COLO829 (cell line): ENCODE measurements around the gene RIC8B.

Source experiments
- DNase-seq: peaks from one replicate; pipeline ENCODE4 v3.0.0; 2012; ENCODE audit warnings: low spot score

The RIC8B gene

DNA sequence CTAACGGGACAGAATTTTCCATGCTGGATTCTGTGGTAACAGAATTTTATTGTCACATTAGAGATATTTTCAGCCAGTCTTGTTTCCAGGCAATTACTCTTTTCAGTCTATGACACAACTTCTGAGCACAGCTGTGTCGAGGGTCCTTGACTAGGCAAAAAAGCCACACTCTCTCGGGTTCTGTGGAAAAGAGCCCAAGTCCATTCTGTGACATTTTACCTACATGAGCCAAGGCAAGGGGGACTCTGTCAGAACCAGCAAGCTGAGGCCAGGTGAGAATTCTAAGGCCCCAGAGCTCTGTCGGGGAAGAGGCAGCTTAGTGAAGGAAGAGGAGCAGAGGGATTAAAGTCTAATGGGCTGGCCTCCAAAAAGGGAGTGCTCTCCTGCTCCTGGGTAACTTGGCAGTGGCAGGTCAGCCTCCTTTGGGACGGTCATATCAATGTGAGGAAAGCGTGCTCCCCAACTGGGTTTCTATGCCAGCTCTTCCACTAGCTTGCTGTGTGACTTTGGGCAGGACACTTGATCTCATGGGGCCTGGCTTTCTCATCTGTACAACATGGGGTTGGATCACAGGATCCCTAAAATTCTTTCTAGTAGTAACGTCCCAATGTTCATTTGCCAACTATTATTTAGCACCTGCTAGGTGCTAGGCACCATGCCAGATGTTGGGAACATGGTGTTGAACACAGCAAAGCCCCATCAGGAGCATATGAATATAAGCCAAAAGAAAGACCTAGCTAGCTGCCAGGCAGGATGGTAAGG is 16.0 kb upstream of the RIC8B start:
- DNase-seq = no peak

DNA sequence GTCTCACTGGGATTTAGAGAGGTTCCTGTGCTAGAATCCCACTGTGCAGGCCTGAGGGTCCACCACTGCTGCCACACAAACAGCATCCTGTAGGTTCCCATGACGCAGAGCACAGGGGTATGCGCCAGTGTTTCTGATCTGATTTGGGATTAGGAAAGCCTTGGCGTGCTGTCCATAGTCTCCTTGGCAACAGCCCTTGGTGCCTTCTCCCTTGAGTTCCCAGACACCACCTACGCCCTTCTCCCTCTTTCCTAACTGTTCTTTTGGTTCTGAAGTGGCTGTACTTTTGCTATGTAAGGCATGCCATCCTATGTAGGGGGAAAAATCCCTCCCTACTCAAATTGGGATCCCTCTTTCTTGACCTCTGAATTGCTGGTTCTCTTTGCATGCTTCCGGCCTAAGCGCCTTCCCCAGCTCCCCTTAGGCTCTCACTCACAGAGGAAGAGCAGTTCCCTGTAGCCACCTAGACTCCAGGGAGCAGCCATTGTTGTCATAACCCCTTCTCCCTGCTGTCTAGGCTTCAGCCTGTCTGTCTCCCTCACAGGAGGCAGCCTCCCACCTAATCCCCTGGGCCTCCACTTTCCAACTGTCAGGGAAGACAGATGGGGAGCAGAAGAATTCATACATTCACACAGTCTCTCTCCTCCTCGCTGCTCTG is 14.8 kb upstream of the RIC8B start:
- DNase-seq = peak; percentile 72

DNA sequence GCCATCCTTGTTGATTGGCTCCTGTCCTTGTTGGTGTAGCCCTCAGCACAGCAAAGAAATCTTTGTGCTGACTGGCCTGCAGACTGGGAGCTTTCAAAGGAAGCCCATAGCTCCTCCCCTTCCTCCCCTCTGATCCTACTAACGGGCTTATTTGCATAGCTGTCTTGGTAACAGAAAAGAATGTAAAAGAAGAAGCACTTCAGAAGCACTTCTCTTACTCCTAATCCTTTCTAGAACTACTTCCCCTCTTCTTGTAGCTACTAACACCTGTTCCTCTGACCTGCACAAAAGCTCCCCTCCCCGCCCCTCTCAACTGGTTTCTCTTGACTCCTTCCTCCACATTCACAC is 14.3 kb upstream of the RIC8B start:
- DNase-seq = no peak

DNA sequence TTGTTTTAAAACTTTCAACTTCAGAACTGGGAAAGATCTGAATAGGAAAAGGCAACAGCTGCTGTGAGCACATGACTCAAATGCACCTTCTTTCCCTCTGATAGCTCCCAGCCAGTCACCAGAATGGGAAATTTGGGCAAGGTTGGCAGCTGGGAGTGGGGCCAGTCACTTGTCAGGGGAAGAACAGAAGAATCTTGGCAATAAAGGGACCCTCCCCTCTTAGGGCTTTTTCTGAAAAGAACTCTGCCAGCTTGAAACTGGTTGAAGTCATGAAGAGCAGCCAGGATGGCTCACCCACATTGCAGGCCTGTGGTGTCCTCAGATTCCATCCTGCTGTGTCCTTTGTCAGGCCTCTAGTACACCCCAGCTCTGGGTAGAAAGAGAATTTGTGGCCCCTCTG is 10.3 kb upstream of the RIC8B start:
- DNase-seq = no peak

DNA sequence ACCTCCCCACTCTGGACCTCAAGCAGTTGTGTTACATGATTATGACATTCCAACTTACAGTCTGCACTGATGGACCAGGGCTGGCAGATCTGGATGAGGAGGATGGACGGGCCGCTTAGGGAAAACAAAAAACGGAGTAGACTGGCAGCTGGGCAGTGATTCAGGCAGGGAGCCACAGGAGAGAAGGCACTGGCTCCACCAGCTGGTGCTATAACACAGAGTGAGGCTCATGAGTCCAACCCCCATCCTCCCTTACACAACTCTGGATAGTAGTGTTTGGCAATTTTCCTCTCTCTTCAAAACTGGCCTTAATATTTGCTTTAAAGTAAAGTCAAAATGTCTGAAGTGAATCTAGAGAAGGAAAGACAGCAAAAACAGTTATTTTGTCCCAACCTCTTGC is 9.7 kb upstream of the RIC8B start:
- DNase-seq = no peak

DNA sequence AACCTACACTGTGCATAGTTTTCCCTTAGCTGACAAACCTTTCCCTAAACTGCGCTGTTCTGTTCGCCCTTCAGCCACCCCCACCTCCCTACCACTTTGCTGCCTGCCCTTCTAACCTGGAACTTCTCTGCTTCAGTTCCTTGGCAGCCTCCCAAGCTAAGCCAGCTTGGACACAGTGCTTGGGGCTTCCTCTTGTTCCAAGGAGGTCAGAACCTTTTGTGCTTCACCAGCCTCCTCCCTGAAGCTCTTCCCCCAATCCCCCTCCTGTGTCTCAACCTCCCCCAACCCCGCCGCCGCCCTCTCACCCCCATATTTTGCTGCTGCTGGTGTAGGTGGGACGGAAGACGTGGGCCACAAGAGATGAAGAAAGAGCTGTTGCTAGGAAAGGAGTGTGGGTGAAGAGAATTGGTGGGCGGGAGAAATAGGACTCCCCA is 8.1 kb upstream of the RIC8B start:
- no peak for DNase-seq

DNA sequence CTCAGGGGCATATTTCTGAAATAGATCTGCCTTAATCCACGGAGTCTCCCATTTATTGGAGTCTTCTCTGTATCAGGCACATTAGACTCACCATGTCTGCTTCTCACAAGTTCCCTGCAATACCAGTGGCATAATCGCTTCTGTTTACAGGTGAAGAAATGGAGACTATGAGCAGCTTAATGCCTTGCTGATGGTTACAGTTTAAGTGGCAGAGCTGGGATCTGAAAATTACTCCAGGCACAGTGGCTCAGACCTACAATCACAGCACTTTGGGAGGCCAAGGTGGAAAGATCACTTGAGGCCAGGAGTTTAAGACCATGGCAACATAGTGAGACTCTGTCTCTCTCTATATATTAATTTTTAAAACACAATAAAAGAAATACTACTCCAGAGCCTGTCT is 7.3 kb upstream of the RIC8B start:
- no peak for DNase-seq

DNA sequence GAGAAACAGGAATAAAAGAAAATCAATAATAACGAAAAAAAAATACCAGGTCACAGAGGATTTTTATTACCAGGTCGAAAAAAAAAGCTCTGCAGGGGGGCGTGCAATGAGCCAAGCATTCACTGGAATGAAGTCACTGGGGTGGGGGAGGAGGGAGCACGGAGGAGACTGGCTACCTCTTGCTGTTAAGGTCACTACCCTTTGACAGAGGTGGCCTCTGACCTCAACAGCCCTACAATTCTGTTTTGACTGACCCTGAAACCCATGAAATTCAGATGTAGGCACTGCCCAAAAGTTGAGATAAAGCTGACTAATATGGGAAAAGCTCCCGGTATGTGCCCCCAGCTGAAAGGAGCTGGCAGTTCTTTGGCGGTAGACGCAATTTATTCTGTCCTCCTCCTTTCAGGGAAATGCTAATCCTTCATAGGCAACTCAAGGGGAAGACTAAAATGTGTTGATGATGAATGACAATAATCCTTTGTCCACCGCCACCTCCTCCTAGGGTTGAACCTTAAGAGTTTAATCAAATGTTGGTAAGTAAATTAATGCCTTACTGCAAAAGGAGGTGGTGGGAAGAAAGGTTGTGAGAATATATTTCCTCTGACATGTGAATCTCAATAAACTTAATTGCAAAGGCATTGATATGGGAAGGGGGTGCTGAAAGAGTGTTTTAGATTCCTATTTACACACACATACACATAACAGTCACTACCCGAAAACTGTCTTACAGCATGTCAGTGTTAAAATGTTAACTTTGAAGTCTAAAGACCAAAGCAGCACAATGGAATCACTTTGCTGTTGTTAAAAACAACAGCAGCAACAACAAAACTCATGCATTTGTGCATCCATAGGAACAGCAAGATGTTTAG is 6.3 kb upstream of the RIC8B start:
- DNase-seq = no peak

DNA sequence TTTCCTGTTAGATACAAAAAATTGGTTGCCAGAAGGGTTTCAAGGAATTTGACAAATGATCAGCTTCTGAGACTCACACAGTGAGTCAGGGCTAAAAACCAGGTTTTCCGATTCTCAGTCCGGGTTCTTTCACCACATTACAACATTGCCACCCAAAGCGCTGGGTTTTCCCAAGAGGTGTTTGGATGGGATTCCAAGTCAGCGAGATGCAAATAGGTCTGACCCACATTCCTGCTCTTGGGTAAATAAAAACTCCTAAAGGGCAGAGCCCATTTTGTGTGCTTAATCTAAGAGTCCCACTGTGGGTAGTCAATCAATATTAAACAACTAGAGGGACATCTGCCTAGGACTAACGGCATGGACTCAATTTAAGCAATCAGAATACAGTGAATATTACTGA is 5.4 kb upstream of the RIC8B start:
- DNase-seq = no peak

DNA sequence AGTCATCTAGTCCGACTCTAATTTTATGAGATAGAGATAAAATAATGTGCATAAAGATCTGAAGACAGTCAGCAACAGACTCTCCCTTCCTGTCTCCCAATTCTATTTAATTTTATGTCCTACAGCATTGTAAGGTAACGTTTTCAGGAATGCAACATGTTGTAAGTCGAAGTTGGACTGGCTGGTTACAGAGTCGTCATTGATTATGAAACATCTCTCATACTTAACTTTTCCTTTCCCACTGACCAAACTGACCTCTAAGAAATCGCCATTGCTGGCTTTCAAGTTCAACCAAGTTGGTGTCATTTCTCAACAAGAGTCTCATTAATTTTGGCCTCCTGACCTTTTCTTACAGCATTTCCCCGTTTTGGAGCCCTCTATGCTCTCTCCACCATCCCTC is 4.9 kb upstream of the RIC8B start:
- DNase-seq = no peak

DNA sequence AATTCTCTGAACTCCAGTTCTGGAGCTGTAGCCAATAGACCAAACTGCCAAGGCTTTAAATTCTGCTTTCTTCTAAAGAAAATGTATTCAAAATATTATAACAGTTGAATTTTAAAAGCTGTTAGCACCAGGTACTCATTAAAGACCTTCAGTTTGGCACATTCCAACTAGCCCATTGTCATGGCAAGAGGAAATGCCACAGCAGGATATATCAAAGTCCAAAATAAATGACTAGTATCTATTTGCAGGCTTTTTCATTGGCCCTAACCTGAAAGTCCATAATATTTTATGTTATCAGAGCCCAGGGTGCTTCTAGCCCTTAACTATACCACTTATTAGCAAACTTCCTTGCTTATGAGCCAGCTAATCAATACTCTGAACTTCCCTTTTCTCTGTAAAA is 3.1 kb upstream of the RIC8B start:
- DNase-seq = no peak

DNA sequence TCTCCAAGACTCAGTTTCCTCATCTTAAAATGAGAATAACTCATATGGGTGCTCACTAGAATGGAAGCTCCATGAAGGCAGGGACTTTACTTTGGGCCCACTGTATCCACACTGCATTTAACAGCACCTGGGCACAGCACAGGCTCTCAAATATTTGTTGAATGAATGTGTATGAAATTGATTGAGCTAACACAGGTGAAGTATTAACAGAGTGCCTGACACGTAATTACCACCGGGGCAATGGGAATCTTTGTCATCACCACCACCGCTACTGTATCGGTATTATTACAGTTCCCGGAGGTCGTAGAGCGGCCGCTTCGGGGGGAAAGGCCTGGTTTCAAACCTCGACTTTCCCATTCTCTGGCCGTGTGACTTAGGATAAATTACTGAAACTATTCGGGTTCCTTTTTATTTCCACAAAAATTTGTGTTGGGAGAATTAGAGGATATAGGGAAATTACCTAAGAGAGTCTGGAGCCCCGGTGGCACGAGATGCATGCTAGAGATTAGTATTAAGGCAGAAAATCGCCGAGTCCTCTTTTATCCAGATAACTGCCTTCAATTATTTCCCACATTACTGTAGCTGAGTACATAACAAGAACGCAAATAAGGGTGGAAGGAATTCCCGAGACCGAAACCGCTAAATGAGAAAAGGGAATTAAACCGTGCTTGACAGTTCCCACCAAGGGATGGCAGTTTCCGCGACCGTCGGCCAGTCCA is 1.0 kb upstream of the RIC8B start:
- no peak for DNase-seq

DNA sequence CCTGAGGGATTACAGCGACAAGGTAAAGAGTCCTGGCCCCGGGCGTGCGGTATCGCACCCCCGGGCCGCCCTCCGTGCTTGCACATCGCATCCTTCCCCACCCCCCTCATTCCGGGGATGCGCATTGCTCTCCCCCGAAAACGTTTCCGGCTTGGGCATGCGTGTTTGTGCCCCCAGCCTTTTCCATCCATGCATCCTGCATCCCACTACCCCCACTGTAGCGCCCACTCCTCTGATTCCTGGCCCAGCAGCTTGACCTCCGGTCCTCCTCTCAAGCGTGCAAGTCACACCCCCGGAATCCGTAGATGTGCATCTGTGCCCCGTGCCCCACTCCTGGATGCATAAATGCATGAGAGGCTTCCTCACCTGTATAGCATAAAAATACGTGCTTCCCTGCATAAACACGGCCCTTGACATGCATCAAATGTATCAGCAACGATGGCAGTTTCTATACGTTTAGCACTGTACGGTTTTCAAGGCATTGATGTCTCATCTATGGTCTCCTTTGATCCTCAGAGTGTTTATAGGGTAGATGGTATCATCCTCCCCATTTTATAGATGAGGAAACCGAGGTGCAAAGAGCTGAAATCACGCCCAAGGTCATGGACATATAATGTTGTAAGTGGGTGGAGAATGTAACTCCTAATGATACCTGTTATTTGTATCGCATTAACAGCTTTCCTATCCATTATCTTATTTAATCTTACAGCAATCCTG is 484 bp downstream of the RIC8B start:
- DNase-seq = peak; percentile 10

DNA sequence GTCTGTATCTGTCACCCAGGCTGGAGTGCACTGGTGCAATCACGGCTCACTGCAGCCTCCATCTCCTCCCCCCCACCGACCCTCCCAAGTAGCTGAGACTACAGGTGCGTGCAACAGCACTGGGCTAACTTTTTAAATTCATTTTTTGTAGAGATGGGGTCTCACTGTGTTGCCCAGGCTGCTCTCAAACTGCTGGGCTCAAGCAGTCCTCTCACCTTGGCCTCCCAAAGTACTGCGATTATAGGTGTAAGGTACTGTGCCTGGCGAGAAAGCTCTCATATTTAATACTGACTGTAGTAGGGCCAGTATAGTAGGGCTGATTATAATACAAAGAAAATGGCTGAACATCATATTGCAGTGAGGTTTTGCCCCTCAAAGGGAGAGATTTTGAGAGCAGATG is 2.4 kb downstream of the RIC8B start:
- DNase-seq = no peak

DNA sequence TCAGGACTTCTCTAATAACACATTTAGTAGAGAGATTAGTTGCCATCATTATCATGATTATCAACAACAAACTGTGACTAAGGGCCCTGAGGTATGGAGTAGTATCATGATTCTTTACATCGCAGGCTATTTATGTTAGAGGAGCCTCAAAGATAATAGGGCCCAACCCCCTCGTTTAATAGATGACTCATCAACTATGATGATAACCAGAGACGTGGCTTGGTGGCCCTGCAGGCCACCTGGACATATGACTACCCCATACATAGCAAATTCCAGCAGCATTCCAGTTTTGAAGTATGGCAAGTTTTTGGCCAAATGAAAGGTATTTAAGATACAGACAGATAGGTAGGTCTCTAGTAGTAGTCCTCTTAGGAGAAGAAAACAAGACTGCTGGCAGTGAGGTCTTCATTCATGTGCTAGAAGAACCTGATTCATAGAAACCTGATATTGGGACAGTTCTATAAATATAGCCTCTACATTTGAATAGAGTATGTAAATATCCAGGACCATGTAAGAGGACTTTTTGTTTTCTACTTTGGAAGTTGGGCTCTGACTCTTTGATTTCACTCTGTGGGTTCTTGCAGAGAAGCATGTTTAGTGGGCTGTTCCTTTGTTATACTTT is 5.6 kb downstream of the RIC8B start:
- peak; percentile 56 for DNase-seq

DNA sequence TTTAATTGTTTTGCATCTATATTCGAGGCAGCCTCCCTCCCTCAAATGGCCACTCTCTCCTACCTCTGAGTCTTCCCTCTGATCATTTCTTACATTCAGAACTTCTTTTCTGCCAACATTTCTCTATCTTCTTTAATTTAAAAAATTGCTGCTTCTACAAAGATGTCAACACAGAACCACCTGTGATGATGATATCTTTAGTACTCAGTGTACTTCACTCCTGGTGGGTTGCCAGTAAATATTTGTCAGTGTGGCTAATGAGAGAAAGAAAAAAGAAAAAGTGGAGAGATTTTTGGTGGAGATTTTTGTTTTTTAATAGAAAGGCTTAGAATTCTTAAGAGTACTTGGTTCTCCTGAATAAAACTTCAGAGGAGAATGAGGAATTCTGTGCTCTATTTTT is 8.1 kb downstream of the RIC8B start:
- DNase-seq = no peak

DNA sequence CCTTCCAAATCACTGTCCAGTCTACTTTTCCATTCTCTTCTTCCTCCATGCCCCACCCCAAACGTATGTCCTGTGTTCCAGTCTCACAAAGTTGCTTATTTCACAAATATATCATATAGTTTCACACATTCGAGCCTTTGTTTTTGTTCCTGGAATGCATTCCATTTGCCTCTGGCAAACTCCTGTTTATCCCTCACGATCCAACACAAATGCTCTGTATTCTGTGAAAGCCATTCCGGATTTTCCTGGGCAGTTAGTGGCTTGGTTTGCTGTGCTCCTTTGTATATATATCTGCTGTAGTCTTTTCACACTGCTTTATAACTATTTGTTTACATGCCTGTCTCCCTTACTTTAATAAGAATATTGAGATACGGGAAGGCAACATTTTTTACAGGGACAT is 9.0 kb downstream of the RIC8B start:
- peak; percentile 35 for DNase-seq

DNA sequence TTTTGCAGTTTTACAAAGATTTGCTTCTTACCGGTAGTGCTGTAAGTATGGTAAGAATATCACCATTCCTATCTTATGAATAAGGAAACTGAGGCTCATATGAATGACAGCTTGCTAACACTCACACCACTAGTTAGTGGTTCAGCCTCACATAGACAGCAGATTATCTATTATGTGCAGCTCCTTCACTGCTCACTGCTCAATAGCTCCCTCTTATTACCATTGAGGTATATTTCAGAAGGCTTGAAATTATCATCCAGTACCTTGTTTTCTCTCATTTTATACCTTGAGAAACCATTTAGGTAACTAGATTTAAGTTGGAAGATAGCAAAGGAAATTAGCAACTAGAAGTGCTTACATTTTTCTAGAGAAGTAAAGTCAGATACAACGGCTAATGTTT is 15.5 kb downstream of the RIC8B start:
- no peak for DNase-seq

DNA sequence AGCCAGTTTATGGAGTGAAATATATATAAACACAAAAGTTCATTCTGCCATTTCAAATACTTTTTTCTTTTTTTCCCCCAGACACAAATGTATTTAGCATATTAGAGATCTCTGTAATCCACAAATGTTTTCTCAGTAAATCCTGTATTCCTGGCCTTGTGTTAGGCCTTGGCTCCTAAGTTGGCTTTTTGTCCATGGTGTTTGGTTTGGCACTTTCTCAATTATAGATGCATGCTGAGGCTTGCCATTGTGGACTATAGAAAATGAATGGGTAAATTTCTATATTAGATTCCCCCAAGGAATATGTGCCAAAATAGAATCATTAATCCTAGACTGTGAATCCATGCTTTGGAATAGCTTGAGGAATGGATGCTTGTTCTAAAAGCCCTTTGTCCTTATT is 17.0 kb downstream of the RIC8B start:
- no peak for DNase-seq

DNA sequence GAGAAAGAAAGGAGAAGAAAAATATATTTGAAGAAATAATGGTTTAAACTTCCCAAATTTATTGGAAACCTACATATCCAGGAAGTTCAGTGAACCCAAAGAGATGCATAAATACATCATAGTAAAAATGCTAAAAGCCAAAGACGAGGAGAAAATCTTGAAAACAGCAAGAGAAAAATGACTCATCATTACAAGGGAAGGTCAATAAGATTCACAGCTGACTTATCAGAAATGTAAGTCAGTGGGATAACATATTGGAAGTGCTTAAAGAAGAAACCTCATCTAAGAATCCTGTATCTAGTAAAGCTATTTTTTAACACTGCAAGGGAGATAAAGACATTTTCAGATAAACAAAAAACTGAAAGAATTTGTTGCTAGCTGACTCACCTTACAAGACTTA is 19.9 kb downstream of the RIC8B start:
- no peak for DNase-seq

DNA sequence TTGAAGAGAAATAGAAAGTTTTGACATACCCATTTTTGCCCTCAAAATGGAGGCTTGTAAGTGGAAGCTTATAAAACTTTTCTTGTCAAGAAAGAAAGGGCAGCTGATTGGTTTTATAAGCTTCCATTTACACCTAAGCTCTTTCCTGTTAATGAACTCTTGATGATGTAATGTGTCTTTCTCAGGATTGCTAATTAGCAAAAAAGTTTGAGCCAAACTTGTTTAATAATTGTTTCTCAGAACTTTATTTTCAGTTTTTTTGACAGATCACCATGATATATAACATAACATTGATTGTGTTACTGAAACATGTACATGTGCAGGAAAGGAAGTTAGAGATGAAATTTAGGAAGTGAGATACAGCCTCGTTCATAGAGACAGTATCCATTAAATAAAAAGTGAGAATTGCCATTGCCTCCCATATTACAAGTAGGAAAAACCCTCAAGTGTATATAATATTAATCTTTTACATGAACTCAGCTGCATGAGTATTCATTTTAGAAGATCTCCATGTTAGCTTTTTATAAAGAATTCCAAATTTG is 26.8 kb downstream of the RIC8B start:
- no peak for DNase-seq
